BJ (cell line): ENCODE data around the gene MRPS27. TPM values are rescaled to one million over a fixed set of nuclear protein-coding genes. Genes with fewer than 3 reads are reported as not detected.

Source experiments
- CTCF ChIA-PET: fragments of 350-600 bp; formaldehyde crosslinking; extraction: SDS; loops from one replicate; lab custom pipeline; 2021; ENCODE audit warnings: antibody characterized with exemption, inconsistent platforms; lab: Yijun Ruan, JAX
- POLR2A ChIA-PET: fragments of 300-600 bp; sonication (Branson Sonifier 250); formaldehyde crosslinking; extraction: SDS; loops from one replicate; lab custom pipeline; 2021; ENCODE audit warnings: antibody characterized with exemption; lab: Charles Lee
- DNase-seq: peaks from one replicate; pipeline ENCODE4 v3.0.0-alpha.2; 2011; ENCODE audit warnings: low read depth
- H3K27me3 ChIP-seq: 2 replicates; pipeline ENCODE4 v1.6.0; 2011; ENCODE audit warnings: low read length; ENCODE audit not compliant: control insufficient read depth, insufficient read depth
- H3K36me3 ChIP-seq: 2 replicates; pipeline ENCODE4 v1.5.1; 2011; ENCODE audit warnings: low read length; ENCODE audit not compliant: control insufficient read depth, insufficient read depth
- H3K4me3 ChIP-seq: 2 replicates; pipeline ENCODE4 v1.5.1; 2011; ENCODE audit warnings: low read depth, mild to moderate bottlenecking, control low read depth, low read length
- polyA plus RNA-seq: library from polyadenylated mRNA; depleted of rRNA; stranded (reverse); fragments of >200 nt; gene quantifications from 2 replicates; pipeline ENCODE4 v1.2.3, GENCODE V29; 2011
- TF ChIP-seq, protein P1 (sequence below): IDR thresholded peaks from 2 replicates; pipeline ENCODE4 v1.5.1; 2011; ENCODE audit warnings: low read depth, mild to moderate bottlenecking, control low read depth, inconsistent platforms, low read length, moderate library complexity; ENCODE audit not compliant: insufficient read depth

MRPS27 gene
- polyA plus RNA-seq, 1 experiment: 52.6 TPM

DNA sequence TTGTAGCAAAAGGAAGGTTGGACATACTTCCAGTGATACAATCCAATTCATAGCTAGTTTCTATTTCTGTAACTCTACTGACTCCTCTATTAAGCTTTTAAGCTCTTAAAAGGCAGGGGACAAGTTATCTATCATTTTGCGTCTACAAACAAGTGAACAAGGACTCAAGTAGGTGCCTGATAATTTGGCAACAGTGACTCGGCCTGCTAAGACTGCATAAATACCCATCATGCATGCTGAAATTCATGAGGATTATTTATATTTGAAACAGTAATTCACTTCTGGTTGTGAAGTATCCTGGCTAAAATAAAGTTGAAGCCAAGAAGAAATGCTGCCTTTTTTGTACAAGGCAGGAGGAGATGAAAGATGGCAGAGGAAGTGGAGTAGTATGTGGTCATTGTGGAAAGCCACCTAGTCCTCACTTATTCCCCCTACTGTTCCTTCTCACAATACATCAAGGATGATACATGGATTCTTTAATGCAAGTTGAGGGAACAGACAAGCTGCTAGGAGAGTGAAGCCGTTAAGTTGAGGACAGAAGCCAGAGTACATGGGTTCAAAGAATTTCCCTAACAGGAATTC, 74.0 kb downstream of the MRPS27 start:
- CTCF ChIA-PET: interaction anchor here (0.9 to 2.6 kb wide), 8 partner anchors 12 to 110 kb away, joined by 3 to 10 read pairs (median 4); no protein-coding TSS in a partner anchor
- H3K4me3 ChIP-seq: no peak overlapping the region
- H3K27me3 ChIP-seq: no peaks in the 10 kb centered on the region
- TF ChIP-seq, protein P1, sequence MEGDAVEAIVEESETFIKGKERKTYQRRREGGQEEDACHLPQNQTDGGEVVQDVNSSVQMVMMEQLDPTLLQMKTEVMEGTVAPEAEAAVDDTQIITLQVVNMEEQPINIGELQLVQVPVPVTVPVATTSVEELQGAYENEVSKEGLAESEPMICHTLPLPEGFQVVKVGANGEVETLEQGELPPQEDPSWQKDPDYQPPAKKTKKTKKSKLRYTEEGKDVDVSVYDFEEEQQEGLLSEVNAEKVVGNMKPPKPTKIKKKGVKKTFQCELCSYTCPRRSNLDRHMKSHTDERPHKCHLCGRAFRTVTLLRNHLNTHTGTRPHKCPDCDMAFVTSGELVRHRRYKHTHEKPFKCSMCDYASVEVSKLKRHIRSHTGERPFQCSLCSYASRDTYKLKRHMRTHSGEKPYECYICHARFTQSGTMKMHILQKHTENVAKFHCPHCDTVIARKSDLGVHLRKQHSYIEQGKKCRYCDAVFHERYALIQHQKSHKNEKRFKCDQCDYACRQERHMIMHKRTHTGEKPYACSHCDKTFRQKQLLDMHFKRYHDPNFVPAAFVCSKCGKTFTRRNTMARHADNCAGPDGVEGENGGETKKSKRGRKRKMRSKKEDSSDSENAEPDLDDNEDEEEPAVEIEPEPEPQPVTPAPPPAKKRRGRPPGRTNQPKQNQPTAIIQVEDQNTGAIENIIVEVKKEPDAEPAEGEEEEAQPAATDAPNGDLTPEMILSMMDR: 0 out of 2 replicates have a peak, but pooled peaks have one; percentile 1
- POLR2A ChIA-PET: no interaction called here
- no peaks in the 10 kb centered on the region for H3K36me3 ChIP-seq
- DNase-seq: no peak

DNA sequence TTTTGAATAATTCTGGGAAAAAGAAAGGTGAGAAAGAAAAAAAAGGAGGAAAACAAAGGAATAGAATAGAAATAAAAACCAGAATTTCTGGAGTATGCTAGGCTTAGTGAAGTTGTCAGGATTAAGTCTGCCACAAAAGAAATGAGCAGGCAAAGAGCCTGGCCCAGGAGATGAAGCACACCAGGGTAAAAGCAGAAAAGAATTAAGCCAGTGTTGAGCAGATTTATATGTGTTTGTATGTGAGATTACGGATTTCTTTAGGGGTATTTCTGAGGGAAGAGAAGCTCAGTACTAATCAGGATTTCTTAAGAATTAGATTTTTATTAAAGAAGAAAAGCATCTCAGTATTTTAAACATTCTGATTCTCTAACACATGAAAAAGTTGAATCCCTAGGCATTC, 74.5 kb downstream of the MRPS27 start:
- DNase-seq: no peak
- ChIA-PET POLR2A (no interaction called here), CTCF (interaction anchor here (0.6 to 2.6 kb wide), 17 partner anchors 9 to 463 kb away, joined by 3 to 10 read pairs (median 4); no protein-coding TSS in a partner anchor)
- no peak overlapping the region for H3K4me3 ChIP-seq
- no peaks in the 10 kb centered on the region for H3K36me3 ChIP-seq
- TF ChIP-seq, protein P1: no peak
- H3K27me3 ChIP-seq: no peaks in the 10 kb centered on the region

DNA sequence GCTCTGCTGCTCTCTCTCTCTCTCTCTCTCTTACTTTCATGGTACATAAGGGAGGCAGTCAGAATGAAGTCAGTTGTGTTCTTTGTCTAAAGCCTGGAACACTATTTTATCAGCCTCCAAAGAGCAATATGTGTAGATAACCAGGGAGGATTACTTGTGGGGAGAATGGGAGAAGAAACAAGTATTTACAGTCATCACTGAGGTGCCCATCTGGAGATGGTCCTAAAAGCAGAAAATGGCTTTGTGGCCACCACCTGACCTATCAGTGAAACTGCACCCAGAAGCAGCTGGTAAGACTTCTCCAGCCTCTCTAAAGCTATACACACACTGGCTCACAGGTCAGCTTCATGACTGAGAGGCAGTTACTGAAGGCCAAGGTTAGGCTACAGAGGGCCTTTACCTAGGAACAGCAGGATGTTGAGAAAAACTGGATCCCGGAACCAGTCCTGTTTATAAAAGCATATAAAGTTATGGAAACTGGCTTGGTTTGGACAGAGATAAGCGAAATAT, 75.1 kb downstream of the MRPS27 start:
- TF ChIP-seq, protein P1: peak; percentile 65

DNA sequence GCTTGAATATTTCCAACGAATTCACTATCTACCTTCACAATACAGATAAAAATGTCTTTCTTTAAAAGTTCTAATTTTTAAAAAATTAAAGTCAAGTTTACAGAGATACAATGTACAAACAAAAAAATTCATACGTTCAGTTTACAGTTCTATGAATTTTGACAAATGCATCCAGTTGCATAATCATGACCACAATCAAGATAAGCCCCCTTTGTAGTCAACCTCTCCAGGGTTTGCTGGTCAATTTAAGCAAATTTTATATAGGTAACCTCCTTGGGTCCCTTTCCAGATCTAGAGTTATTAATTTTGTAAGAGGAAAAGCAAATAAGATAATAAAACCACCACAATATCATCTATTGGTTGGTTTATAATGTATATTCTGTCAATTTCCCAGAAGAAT, 76.3 kb downstream of the MRPS27 start:
- no peak for DNase-seq
- Histone ChIP-seq H3K27me3 (no peaks in the 10 kb centered on the region), H3K4me3 (no peak overlapping the region), H3K36me3 (no peaks in the 10 kb centered on the region)
- TF ChIP-seq, protein P1: no peak
- POLR2A ChIA-PET: no interaction called here
- CTCF ChIA-PET: no interaction called here

More for the DNA sequence above, 75.1 kb downstream of the MRPS27 start:
- CTCF ChIA-PET: interaction anchor here (0.6 to 2.6 kb wide), 18 partner anchors 9 to 463 kb away, joined by 3 to 10 read pairs (median 4); no protein-coding TSS in a partner anchor
- Histone ChIP-seq H3K4me3 (no peak overlapping the region), H3K27me3 (no peaks in the 10 kb centered on the region), H3K36me3 (no peaks in the 10 kb centered on the region)
- no peak for DNase-seq
- POLR2A ChIA-PET: no interaction called here

DNA sequence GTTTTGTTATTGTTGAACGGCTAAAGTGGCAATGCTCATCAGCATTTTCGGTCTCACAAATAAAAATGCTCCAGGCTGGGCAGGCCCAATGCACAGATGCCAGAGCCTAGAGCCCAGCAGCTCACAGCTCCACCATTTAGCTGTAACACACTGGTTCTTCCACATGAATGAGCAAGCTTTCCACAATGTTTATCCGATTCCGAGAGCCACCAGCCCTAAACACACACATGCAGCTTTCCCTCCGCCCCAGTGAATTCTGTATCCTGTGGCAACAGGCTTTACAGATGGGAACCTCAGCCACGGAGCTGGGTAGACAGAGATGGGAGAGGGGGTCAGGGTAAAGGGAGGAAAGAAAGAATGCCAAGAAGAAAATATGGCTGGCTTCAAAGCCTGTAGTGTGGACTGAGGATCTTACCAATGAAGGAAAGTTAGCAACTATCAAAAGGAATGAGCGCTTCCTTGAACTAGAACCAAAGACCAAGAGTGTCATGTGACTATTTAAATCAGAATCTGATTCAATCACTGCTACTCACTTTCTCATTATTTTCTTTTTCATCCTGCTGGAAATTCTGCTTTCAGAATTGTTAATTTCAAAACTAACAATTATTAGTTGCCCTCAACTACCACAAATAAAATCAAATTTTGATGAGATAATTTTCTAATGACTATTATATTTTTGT, 77.1 kb downstream of the MRPS27 start:
- CTCF ChIA-PET: interaction anchor here (0.6 kb wide), 1 partner anchor 460 kb away, joined by 3 read pairs; no protein-coding TSS in a partner anchor
- H3K36me3 ChIP-seq: no peaks in the 10 kb centered on the region
- no peak overlapping the region for H3K4me3 ChIP-seq
- POLR2A ChIA-PET: no interaction called here
- no peak for DNase-seq
- no peaks in the 10 kb centered on the region for H3K27me3 ChIP-seq
- TF ChIP-seq, protein P1: no peak
